ENCODE measurements around the gene OR51L1.

- no peak for TF ChIP-seq IRF2 (CRISPR knock-in tag; IDR thresholded peaks at IDR 0.05)
- no peak for TF ChIP-seq CHCHD3 (CRISPR knock-in tag; IDR thresholded peaks at IDR 0.05)
- no peak for TF ChIP-seq NFIC (IDR thresholded peaks at IDR 0.05; ENCODE audit: low read length)
- TF ChIP-seq JUN (CRISPR knock-in tag; IDR thresholded peaks at IDR 0.05) = no peak
- no peak for TF ChIP-seq POLR2AphosphoS5 (IDR thresholded peaks at IDR 0.05; ENCODE audit: low read depth, low read length)
- no peak for TF ChIP-seq RELA (CRISPR knock-in tag; IDR thresholded peaks at IDR 0.05)
- TF ChIP-seq PTBP1 (IDR thresholded peaks at IDR 0.05; ENCODE audit: low read depth, low read length, poor library complexity, severe bottlenecking) = no peak
Measured at GRCh38 chr11:4962816-4963215, 31.8 kb upstream of the OR51L1 start.
